ENCODE measurements around the gene PARP8. TPM values are rescaled to one million over a fixed set of nuclear protein-coding genes. Genes with fewer than 3 reads are reported as not detected.

Gene PARP8
- total RNA-seq, 4 donors from 2014 or later: 4.8 to 13.7 (median 8.2) TPM

DNA sequence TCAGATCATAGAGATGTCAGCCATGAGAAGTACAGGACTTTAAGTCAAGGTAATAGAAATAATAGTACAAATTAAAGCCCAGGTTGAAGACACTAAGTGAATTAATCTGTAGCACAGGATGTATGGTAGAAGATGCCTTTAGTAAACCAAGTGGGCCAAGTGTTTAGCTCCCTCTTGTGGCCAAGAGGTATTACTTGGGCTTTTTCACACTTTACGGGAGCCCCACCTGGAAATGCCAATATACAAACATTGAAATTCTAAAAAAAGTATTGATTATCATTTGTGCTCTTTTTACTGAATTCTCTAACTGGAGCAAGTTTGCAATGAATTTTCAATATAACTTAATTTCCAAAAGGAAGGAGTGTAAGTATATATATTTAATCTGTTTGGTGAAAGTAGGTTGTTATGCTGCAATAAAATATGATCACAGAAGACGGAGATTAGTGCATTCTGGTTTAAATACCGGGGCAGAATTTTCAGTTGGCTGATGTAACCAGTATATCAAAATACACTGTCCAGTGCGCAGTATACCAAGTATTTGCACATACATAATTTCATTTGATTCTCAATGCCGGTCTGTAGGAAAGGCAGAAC lies 84.7 kb downstream of the PARP8 start:
- no peak overlapping the region for H3K4me3 ChIP-seq (ENCODE audit: low read depth, poor library complexity, severe bottlenecking)
- WGBS, 2 donors: 65 to 66% methylated on average over 5 of the region's 5 CpGs
- DNase-seq (ENCODE audit: low spot score in 2 of 2): no peak
- intact Hi-C loops (cut with DNase I; ENCODE audit: low total_unique reads): no loop called here
- no peak for TF ChIP-seq POLR2A (IDR thresholded peaks at IDR 0.05)
- TF ChIP-seq, protein P1, sequence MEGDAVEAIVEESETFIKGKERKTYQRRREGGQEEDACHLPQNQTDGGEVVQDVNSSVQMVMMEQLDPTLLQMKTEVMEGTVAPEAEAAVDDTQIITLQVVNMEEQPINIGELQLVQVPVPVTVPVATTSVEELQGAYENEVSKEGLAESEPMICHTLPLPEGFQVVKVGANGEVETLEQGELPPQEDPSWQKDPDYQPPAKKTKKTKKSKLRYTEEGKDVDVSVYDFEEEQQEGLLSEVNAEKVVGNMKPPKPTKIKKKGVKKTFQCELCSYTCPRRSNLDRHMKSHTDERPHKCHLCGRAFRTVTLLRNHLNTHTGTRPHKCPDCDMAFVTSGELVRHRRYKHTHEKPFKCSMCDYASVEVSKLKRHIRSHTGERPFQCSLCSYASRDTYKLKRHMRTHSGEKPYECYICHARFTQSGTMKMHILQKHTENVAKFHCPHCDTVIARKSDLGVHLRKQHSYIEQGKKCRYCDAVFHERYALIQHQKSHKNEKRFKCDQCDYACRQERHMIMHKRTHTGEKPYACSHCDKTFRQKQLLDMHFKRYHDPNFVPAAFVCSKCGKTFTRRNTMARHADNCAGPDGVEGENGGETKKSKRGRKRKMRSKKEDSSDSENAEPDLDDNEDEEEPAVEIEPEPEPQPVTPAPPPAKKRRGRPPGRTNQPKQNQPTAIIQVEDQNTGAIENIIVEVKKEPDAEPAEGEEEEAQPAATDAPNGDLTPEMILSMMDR (IDR thresholded peaks at IDR 0.05): no peak

DNA sequence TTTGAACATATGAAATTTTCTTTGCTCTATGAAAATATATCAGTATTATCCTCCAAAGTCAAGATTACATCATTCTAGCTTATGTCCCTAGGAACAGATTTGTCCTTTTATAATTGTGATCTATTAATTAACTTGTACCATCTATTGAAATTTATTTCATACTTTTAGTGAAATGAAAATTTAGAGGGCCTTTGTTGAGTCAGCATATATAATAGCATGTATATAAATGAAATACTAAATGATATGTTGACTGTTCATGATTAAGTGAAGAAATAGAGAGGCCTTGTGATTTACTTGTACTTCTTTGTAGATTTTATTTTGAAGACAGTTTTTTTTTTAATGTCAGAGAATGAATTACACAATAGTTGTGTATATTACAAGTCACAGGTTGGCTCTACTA lies 86.4 kb downstream of the PARP8 start:
- TF ChIP-seq, protein P1 (IDR thresholded peaks at IDR 0.05): no peak
- TF ChIP-seq POLR2A (IDR thresholded peaks at IDR 0.05): no peak
- DNase-seq (ENCODE audit: low spot score in 2 of 2): no peak
- intact Hi-C loops (cut with DNase I; ENCODE audit: low total_unique reads): no loop called here
- no peak overlapping the region for H3K4me3 ChIP-seq (ENCODE audit: low read depth, poor library complexity, severe bottlenecking)

DNA sequence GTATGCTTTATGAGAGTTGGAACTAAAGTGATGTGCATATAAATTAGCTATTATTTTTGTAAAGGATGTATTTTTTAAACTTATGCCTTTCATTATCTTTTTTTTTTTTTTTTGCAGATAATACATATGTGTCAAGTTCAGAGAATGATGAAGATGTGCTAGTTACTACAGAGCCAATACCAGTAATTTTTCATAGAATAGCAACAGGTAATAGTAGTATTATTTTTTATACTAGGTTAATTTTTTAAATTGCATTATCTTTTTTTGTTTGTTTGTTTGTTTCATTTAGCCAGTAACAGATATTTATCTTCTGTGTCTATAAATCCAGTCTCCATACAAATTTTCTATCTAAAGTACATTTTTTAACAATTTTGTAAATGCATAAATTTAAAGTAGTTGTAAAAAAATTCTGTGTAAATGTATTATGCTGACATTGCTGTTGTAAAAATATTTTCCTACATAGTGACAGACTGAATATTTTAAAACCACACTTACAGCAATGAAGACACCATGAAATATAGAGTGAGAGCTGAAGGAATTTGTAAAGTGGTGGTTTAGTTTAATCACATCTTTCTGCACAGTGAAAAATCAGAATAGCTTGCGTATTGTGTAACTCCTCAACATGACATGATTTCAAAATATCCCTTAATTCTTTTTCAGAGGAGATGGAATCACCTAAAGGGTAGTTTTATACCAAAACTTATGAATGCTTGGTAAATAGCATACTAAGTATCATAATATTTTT lies 93.3 kb downstream of the PARP8 start:
- no peak overlapping the region for H3K4me3 ChIP-seq (ENCODE audit: low read depth, poor library complexity, severe bottlenecking)
- TF ChIP-seq POLR2A (IDR thresholded peaks at IDR 0.05): no peak
- TF ChIP-seq, protein P1 (IDR thresholded peaks at IDR 0.05): no peak
- no peak for DNase-seq (ENCODE audit: low spot score in 2 of 2)
- WGBS, 2 donors: 89 to 94% methylated on average over 1 of the region's 1 CpG
- intact Hi-C loops (cut with DNase I; ENCODE audit: low total_unique reads): no loop called here

DNA sequence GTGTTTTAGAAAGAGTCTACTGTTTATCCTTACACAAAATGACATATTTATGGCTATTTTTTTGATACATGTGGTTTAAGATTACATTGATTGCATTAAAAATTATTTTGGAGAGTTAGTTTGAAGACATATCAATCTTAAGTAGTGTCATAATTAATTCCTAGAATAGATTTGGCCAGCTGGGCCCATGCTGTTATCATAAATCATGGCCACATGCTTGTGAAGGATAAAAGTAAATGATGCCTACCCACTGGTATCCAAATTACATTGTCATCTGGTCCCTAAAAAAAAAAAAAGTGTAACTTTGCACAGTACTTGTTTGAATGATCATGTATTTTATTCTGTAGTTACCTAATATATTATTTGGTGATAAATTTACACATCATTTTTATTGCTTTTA lies 96.9 kb downstream of the PARP8 start:
- no peak overlapping the region for H3K4me3 ChIP-seq (ENCODE audit: low read depth, poor library complexity, severe bottlenecking)
- TF ChIP-seq POLR2A (IDR thresholded peaks at IDR 0.05): no peak
- TF ChIP-seq, protein P1 (IDR thresholded peaks at IDR 0.05): no peak
- DNase-seq (ENCODE audit: low spot score in 2 of 2): no peak
- intact Hi-C loops (cut with DNase I; ENCODE audit: low total_unique reads): no loop called here

DNA sequence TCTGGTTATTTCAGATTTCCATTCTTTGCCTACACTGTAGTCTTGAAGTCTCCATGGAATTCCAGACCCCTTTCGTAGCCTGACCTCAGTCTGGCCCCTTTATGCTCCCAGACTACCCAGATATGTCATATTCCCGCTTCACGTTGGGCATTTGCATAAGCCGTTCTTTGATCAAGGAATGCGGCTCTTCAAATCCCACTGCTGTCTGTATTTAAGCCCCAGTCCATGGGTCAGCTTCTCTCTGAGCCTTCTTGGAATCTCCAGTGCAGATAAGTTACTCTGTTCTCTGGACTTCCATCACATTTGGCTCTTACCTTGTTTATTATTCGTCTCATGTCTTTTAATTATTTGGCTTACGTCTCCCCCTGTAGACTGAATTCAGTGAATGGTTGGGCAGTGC lies 97.4 kb downstream of the PARP8 start:
- WGBS, 2 donors: 92 to 95% methylated on average over 7 of the region's 7 CpGs
- intact Hi-C loops (cut with DNase I; ENCODE audit: low total_unique reads): no loop called here
- DNase-seq (ENCODE audit: low spot score in 2 of 2): no peak
- TF ChIP-seq POLR2A (IDR thresholded peaks at IDR 0.05): no peak
- TF ChIP-seq, protein P1 (IDR thresholded peaks at IDR 0.05): no peak
- H3K4me3 ChIP-seq (ENCODE audit: low read depth, poor library complexity, severe bottlenecking): no peak overlapping the region
